Right lobe of liver (tissue), 6 donors: ENCODE measurements around the gene DSP. TPM values are rescaled to one million over a fixed set of nuclear protein-coding genes. Genes with fewer than 3 reads are reported as not detected.

ENCODE experiments used
- ATAC-seq, 4 donors: fragments of 200-7000 bp; cut with Tn5 transposase; one replicate each; pipeline ENCODE4 v1.9.1; 2020; ENCODE audit warnings: mild to moderate bottlenecking in 4 of 4, moderate library complexity in 4 of 4
- DNase-seq, 3 donors: peaks; one replicate each; pipeline ENCODE4 v3.0.0-alpha.2; 2020
- H3K27ac ChIP-seq, 3 donors: fragments of 200-600 bp; one replicate each; pipeline ENCODE4 v1.8.0; 2022
- H3K27me3 ChIP-seq, 2 donors: fragments of 200-600 bp; one replicate each; pipeline ENCODE4 v1.8.0; 2022
- H3K36me3 ChIP-seq, 4 donors: fragments of 200-600 bp; sonication (generic) in 1 of 4; one replicate each; pipeline versions ENCODE4 v1.5.1 to v1.8.0; 2017 to 2022; ENCODE audit warnings: control low read depth in 1 of 4
- H3K4me1 ChIP-seq, 4 donors: fragments of 200-600 bp; sonication (generic) in 1 of 4; one replicate each; pipeline versions ENCODE4 v1.5.1 to v1.8.0; 2017 to 2022; ENCODE audit warnings: control low read depth in 1 of 4
- H3K4me3 ChIP-seq, 3 donors: fragments of 200-600 bp; one replicate each; pipeline ENCODE4 v1.8.0; 2022
- H3K9me3 ChIP-seq, 4 donors: fragments of 200-600 bp; sonication (generic) in 1 of 4; one replicate each; pipeline versions ENCODE4 v1.5.1 to v1.8.0; 2017 to 2022; ENCODE audit warnings: control low read depth in 1 of 4
- POLR2A ChIP-seq: fragments of 450-650 bp; IDR thresholded peaks from one replicate; pipeline ENCODE4 v1.6.1; 2017; ENCODE audit warnings: antibody characterized with exemption, mild to moderate bottlenecking
- WGBS: methylation state at CpG from one replicate; pipeline ENCODE4 v1.1.6; 2018; ENCODE audit warnings: low coverage, low lambda C conversion rate; ENCODE audit not compliant: insufficient coverage; ENCODE audit errors: missing lambda C conversion rate; 5-methylcytosine and 5-hydroxymethylcytosine counted together
- intact Hi-C, 2 donors: fragments of 100-400 bp; cut with DNase I; formaldehyde crosslinking; loops; one replicate each; pipeline versions ENCODE4 v1.11.2 to v1.14.1; 2022
- total RNA-seq, 6 experiments: library from RNA; depleted of rRNA in 2 of 6; stranded (reverse); fragments of >200 nt in 2 of 6; fragmentation: NEBNext Ultra II Directional in 3 of 6; extraction: Animal tissue kit (Norgen Biotek cat#: 25700) in 3 of 6; gene quantifications; one replicate each; pipeline versions ENCODE4 v1.1.0 to v1.2.4, GENCODE V29; 2016 to 2023
- TF ChIP-seq, protein P1 (sequence below), 4 donors: fragments of 200-600 bp in 3 of 4; fragments of 450-650 bp in 1 of 4; IDR thresholded peaks; one replicate each; pipeline versions ENCODE4 v1.5.1 to v1.8.0; 2016 to 2022; ENCODE audit warnings: antibody characterized with exemption in 4 of 4, mild to moderate bottlenecking in 2 of 4
- donor health status: DM: no; HTN: yes; CAD: no.
- donor health status: DM: no; HTN: no; CAD: no.
- donor health status: DM: no; HTN: no; CAD: no.
- donor health status: DM: no; HTN: yes; CAD: no.
- donor health status: DM: no; HTN: yes; CAD: no.

The DSP gene
- total RNA-seq, 6 experiments from 2014 or later: 64.6 to 94.2 (median 82.1) TPM

GRCh38 chr6:7537565-7538174 is 3.8 kb upstream of the DSP start:
- ATAC-seq: no peak
- no peak for DNase-seq
- no peaks in the 10 kb centered on the region for H3K9me3 ChIP-seq
- peaks cover 0 to 5% (median 0%) of the 10 kb centered on the region in 4 donors for H3K4me1 ChIP-seq
- H3K4me3 ChIP-seq: no peak overlapping the region
- no peak overlapping the region for H3K27ac ChIP-seq
- no peaks in the 10 kb centered on the region for H3K36me3 ChIP-seq
- no peak for TF ChIP-seq POLR2A
- TF ChIP-seq, protein P1, sequence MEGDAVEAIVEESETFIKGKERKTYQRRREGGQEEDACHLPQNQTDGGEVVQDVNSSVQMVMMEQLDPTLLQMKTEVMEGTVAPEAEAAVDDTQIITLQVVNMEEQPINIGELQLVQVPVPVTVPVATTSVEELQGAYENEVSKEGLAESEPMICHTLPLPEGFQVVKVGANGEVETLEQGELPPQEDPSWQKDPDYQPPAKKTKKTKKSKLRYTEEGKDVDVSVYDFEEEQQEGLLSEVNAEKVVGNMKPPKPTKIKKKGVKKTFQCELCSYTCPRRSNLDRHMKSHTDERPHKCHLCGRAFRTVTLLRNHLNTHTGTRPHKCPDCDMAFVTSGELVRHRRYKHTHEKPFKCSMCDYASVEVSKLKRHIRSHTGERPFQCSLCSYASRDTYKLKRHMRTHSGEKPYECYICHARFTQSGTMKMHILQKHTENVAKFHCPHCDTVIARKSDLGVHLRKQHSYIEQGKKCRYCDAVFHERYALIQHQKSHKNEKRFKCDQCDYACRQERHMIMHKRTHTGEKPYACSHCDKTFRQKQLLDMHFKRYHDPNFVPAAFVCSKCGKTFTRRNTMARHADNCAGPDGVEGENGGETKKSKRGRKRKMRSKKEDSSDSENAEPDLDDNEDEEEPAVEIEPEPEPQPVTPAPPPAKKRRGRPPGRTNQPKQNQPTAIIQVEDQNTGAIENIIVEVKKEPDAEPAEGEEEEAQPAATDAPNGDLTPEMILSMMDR (IDR thresholded peaks at IDR 0.05): no peak
- H3K27me3 ChIP-seq: no peaks in the 10 kb centered on the region
- WGBS: 44% methylated on average over 4 of the region's 4 CpGs
- intact Hi-C loops: no loop called here

- H3K4me3 ChIP-seq: no peak overlapping the region
- no peak for TF ChIP-seq POLR2A
- TF ChIP-seq, protein P1 (IDR thresholded peaks at IDR 0.05): no peak
- intact Hi-C loops: no loop called here
- H3K4me1 ChIP-seq: peaks cover 0 to 5% (median 0%) of the 10 kb centered on the region in 4 donors
- H3K9me3 ChIP-seq: no peaks in the 10 kb centered on the region
- H3K27ac ChIP-seq: no peak overlapping the region
- H3K27me3 ChIP-seq: no peaks in the 10 kb centered on the region
- DNase-seq: no peak
- no peak for ATAC-seq
- WGBS: 46% methylated on average over 5 of the region's 5 CpGs
- no peaks in the 10 kb centered on the region for H3K36me3 ChIP-seq
These were observed 3.0 kb upstream of the DSP start for GRCh38 chr6:7538484-7538883.

GRCh38 chr6:7540595-7540994 is 876 bp upstream of the DSP start:
- Histone ChIP-seq H3K27ac (peak overlapping the region in 2 of 3 donors; percentile 24 to 48), H3K9me3 (no peaks in the 10 kb centered on the region), H3K36me3 (no peaks in the 10 kb centered on the region), H3K27me3 (no peaks in the 10 kb centered on the region), H3K4me3 (peak overlapping the region in 1 of 3 donors; percentile 61), H3K4me1 (peaks cover 0 to 18% (median 0%) of the 10 kb centered on the region in 4 donors)
- intact Hi-C loops: no loop called here
- ATAC-seq: no peak
- DNase-seq: no peak
- WGBS: 49% methylated on average over 17 of the region's 17 CpGs
- no peak for TF ChIP-seq POLR2A
- TF ChIP-seq, protein P1 (IDR thresholded peaks at IDR 0.05): no peak

GRCh38 chr6:7542065-7542873 is 798 bp downstream of the DSP start:
- Histone ChIP-seq H3K4me3 (peak overlapping the region; percentile 61 to 83 (median 71)), H3K4me1 (peaks cover 0 to 28% (median 4%) of the 10 kb centered on the region in 4 donors), H3K27ac (peak overlapping the region; percentile 87 to 94 (median 92)), H3K27me3 (no peaks in the 10 kb centered on the region), H3K36me3 (no peaks in the 10 kb centered on the region), H3K9me3 (no peaks in the 10 kb centered on the region)
- DNase-seq (peak in 2 of 3 donors; percentile 51 to 63), ATAC-seq (peak; percentile 10 to 32 (median 28))
- WGBS: 0% methylated on average over 1 of the region's 80 CpGs
- intact Hi-C loops: no loop called here
- TF ChIP-seq POLR2A: no peak
